GM21526 (cell line): ENCODE results near the gene NCOA3.
"Not testable (repeated sequence)": the region's sequence is repeated elsewhere in the genome, so short reads cannot be mapped to it uniquely, and the experiment has no call there.

Source experiments
- ATAC-seq: cut with Tn5 transposase; IDR thresholded peaks from one replicate; pipeline ENCODE4 v1.9.1; 2021; ENCODE audit warnings: moderate library complexity; ENCODE audit not compliant: unreplicated experiment, low FRiP score

Gene NCOA3

DNA sequence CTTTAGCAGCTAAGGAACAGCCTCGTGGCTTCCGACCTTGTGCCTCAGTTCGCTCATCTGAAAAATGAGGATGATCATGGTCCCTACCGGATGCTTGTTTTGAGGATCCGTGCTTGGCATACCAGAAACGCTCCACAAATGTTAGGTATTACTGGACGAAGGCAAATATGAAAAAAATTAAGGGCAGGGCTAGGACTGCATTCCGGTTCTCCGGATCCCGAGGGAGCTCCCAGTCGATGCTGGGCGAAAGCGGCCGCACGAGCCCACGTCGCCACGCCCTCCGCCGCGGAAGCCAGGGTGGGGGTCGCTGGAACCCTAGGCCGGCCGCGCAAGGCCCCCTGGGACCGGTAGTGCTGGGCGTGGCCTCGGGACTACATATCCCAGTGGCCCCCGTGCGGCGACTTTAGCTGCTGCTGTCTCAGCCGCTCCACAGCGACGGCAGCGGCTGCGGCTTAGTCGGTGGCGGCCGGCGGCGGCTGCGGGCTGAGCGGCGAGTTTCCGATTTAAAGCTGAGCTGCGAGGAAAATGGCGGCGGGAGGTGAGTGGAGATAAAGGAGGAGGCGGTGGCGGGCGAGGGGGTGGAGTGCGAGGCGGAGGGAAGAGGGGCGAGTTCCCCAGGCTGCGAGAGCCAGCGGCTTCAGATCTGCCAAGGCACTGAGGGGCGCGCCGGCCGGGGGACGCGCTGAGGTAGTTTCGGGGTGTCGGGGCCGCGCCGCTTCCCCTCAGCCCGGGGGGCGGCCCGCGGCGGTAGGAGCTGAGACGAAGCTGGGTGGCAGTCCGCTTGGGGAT lies at the start of gene NCOA3:
TSS of gene NCOA3 (plus strand) at position 406 of the 789 bp plus-strand sequence. CDS start 120,361 bp downstream, outside the sequence.
- ATAC-seq = peak; percentile 59

DNA sequence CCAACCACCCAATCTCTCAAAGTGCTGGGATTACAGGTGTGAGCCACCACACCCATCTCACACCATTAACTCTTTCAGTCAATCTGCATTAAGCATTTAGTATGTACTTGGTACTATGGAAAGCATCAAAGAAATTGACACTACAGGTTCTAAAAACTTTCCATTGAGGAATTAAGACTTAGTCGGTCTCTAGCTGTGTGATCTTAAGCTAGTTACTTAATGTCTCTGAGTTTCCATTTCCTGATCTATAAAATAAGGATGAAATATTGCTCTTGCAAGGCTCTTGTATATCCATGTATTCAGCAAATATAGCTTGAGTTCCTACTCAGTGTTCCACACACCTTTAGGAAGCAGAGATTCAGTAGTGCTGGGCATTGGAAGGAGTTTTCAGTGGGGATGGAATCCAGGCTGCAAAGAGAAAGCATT lies 48.9 kb upstream of the NCOA3 start:
- ATAC-seq = no peak

DNA sequence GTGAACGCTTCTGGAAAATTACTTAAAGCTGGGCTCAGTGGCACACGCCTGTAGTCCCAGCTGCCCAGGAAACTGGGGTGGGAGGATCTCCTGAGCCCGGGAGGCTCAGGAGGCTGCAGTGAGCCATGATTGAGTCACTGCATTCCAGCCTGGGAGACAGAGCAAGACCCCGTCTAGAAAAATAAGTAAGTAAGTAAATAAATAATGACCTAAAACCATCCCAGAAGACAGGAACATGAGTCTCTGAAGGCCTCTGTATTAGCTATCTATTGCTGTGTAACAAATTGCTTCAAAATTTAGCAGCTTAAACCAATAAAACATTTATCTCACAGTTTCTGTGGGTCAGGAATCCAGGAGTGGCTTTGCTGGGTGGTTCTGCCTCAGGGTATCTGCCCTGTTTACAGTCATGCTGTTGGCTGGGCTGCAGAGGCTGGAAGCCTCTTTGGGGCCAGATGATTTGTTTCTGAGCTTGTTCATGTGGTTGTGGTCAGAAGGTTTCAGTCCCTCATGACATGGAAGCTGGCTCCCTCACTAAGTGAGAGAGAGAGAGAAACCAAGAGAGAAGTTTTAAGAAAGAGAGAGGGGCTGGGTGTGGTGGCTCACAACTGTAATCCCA lies 48.4 kb upstream of the NCOA3 start:
- peak; percentile 69 for ATAC-seq

DNA sequence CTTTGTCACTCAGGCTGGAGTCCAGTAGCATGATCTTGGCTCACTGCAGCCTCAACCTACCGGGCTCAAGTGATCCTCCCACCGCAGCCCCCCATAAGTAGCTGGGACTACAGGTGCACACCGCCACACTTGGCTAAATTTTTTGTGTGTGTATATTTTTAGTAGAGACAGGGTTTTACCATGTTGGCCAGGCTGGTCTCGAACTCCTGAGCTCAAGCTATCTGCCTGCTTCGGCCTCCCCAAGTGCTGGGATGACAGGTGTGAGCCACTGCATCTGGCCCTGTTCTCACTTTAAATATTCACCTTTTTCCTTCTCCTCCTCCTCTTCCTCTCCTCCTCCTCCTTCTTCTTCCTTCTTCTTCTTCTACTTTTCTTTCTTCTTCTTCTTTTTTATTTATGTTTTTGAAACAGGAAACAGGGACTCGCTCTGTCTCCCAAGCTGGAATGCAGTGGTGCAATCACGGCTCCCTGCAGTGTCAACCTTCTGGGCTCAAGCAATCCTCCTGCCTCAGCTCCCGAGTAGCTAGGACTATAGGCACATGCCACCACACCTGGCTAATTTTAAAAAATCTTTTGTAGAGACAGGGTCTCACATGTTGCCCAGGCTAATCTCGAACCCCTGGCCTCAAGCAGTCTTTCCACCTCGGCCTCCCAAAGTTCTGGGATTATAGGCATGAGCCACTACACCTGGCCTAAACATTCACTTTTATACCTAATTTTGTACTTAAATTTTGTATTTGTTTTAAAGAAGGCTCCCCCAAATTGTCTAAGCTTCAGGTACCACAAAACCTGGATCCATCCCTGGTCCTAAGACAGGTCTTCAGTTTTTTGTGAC lies 47.2 kb upstream of the NCOA3 start:
- no peak for ATAC-seq

DNA sequence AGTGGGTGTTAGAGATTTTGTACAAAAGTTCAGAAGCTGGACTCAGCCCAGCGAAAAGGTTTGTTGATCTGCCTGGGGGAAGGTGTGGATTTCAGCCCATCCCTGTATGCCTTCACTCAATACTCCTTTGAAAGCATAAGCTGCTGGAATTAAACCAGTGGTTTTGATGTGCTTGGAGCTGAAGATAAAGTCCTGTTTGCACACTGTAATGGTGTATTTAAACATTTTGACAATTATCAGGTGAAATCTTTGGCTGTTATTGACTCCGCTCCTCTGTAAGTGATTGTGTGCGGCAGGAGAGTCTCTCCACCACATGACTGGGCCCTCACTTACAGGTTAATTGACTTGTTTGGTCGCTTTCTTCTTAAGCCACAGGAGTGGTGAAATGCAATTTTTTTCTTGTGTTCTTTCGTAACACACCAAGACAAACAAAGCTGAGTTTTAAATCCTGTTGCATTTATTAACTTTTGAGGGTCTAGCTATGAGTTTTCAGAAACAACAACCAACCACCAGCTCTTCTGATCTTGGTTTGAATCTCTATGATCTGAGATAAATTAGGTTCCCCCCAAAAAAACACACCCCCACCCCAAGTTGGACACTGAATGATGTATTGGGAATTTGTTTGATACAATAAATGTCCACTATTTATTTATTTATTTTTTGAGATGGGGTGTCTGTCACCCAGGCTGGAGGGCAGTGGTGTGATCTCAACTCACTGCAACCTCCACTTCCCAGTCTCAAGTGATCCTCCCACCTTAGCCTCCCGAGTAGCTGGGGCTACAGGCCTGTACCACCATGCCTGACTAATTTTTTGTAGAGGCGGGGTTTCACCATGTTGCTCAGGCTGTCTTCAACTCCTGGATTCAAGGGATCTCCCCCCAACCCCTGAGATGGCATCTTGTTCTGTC lies 46.3 kb upstream of the NCOA3 start:
- no peak for ATAC-seq

DNA sequence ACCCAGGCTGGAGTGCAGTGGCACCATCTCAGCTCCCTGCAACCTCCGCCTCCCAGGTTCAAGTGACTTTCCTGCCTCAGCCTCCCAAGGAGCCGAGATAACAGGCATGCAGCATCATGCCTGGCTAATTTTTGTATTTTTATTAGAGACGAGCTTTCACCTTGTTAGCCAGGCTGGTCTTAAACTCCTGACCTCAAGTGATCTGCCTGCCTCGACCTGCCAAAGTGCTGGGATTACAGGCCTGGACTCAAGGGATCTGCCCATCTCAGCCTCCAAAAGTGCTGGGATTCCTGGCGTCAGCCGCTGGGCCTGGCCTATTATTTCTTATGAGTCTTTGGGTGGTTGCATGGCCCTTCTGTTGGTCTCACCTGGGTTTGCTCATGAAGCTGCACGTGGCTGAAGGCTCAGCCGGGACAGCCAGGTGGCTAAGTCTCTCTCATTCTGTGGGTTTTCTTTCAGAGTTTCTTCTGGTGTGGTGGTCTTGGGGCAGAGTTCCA lies 45.6 kb upstream of the NCOA3 start:
- ATAC-seq = no peak

DNA sequence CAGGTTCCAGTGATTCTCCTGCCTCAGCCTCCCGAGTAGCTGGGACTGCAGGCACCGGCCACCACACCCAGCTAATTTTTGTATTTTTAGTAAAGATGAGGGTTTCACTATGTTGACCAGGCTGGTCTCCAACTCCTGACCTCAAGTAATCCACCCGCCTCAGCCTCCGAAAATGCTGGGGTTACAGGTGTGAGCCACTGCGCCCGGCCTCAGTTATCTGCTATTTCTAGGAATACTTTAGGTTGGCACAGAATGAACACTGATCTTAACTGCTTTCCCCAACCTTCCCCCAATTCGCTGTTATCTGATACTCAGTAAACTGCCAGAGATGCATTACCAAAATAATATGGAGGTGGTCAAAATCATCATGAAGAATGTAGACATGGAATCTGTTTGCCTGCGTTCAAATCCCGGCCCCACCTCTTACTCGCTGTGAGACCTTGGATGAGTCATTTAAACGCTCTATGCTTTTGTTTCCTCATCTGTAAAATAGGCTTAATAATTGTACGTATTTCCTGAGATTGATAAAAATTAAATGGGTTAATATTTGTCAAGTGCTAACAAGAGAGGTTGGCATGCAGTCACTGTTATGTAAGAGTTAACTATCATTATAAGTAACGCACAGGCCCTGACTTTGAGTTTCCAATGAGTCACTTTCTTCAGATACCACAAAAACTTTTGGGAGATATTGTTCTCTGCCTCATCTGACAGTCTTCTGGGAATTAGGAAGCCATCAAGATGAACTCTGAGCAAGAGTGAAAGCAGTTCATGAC lies 44.5 kb upstream of the NCOA3 start:
- ATAC-seq = no peak

DNA sequence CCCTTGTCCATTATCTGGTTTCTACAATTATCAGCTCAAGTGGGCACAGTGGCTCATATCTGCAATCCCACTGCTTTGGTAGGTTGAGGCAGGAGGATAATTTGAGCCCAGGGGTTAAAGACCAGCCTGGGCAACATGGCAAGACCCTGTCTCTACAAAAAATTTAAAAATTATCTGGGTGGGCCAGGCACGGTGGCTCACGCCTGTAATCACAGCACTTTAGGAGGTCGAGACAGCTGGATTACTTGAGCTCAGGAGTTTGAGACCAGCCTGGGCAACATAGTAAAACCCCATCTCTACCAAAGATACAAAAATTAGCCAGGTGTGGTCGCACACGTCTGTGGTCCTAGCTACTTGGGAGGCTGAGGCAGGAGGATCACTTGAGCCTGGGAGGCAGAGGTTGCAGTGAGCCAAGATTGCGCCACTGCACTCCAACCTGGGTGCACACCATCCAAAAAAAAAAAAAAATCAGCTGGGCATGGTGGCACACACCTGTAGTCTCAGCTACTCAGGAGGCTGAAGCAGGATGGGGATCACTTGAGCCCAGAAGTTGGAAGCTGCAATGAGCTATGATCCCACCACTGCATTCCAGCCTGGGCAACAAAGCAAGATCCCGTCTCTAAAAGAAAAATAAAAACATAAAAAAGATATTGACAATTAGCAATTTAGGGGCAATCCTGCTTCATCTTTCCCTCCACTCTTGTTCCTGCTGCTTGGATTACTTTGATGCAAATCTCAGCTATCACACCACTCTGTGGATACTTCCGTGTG lies 43.2 kb upstream of the NCOA3 start:
- not testable (repeated sequence) for ATAC-seq

DNA sequence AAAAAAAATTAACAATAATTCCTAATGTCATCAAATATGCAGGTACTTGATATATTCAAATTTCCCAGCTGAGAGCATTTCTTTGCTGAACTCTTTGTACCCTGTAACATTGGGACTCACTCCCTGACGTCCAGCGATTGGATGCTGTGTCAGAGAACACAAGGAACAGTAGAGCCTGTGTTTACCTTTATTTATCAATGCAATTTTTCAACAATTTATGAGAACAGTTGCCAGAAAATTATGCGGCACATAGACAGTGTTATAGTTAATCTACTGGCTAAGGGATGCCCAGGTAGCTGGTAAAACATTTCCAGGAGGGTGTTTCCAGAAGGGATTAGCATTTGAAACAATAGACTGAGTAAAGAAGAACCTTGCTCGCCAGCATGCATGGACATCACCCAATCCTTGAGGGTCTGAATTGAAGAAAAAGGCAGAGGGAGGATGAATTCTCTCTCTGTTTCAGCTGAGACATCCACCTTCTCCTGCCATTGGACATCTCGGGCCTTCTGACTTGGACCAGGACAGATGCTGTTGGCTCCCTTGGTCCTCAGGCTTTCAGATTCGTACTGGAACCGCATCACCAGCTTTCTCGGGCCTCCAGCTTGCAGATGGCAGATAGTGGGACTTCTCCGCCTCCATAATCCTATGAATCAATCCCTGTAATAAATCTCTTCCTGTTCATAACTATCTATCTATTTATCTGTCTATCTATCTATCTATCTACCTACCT lies 42.2 kb upstream of the NCOA3 start:
- no peak for ATAC-seq

DNA sequence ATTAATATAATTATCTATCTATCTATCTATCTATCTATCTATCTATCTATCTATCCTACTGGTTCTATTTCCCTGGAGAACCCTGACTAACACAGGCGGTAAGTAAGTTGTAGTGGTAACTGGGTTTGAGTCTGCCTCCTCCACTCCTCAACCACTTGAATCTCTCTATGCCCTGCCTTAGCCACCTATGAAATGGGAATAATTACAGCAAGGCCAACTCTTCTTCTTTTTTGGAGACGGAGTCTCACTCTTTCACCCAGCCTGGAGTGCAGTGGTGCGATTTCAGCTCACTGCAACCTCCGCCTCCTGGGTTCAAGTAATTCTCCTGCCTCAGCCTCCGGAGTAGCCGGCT lies 41.0 kb upstream of the NCOA3 start:
- ATAC-seq = not testable (repeated sequence)

DNA sequence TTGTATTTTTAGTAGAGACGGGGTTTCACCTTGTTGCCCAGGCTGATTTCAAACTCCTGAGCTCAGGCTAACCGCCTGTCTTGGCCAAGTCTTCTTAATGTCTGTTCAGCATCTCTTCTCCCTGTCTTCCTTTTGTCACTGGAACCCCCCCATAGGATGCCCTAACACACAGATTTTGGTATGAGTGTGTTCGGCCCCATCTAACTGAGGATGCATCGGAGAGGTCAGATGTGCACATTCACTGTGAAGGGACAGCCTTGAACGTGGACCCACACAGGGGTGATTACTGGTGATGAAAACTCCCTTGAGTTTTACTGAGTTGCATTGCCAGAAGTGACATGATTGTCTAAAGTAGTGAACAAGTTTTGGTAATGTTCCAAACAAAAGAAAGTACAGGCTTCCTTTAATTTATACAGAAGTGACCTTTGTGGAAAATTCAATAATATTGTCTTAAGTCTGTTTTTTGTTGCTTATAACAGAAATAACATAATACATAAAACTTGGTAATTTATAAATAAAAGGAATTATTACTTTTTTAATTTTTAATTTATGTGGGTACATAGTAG lies 40.5 kb upstream of the NCOA3 start:
- no peak for ATAC-seq

DNA sequence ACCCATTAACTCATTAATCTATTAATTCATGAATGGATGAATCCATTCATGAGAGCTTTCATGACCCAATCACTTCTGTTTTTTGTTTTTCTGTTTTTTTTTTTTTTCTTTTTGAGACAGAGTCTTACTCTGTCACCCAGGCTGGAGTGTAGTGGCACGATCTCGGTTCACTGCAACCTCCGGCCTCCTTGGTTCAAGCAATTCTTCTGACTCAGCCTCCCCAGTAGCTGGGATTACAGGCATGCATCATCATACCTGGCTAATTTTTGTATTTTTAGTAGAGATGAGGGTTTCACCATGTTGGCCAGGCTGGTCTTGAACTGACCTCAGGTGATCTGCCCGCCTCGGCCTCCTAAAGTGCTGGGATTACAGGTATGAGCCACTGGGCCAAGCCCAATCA lies 39.8 kb upstream of the NCOA3 start:
- not testable (repeated sequence) for ATAC-seq

DNA sequence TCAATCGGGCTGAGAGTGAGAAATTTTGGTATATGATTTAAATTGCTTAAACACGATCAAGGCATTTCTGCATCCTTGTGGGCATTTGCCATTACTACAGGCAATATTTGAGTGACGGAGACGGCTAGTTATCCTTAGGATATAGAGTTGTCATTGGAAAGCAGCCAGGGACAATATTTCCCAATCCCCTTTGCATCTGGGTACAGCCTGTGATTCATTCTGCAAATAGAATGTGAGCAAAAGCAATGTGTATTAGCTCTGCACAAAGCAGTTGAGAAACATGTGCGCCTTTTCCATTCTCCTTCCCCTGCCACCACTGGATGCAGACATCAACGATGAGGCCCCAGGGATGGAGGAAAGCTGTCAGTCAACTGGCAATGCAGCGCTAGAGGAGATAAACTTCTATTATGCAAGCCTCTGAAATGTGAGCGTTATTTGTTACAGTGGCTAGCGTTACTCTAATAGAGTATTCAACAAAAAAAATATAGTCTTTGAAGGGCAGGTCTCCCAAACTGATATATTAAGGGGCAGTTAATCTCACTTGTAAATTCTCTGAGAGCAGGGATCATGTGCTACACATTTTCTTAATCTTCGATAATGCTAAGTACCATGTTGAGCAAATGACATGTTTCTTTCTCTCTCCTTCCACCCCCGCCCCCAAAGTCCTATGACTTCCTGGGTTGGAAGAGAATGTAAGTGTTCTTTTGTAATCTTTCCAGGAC lies 37.1 kb upstream of the NCOA3 start:
- no peak for ATAC-seq

DNA sequence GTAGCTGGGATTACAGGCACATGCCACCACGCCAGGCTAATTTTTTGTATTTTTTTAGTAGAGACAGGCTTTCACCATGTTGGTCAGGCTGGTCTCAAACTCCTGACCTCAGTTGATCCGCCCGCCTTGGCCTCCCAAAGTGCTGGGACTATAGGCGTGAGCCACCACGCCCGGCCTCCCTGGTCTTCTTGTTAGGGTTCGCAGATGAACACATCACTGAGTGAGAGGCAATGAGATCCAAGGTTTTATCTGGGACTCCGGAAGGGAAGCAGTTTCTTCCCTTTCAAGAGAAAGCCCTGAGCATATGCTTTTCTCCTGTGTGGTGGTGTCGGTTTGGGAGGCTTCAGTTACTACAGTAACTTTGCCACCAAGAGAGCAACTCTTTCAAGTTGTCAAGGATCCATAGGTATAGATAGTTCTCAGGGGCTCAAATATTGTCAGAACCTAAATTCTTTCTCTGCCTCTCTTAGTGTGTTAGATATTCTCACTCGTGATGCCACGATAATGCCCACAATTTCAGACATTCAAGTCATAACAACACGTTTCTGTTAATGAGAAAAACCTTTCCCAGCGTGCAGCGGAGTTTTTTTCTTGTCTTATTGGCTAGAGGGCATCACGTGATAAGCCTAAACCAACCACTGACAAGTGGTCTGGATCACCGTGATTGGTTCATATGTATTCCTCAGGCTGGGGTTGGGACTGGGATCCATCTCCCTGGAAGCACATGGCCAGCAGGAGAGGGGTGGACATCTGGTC lies 36.2 kb upstream of the NCOA3 start:
- ATAC-seq = no peak

DNA sequence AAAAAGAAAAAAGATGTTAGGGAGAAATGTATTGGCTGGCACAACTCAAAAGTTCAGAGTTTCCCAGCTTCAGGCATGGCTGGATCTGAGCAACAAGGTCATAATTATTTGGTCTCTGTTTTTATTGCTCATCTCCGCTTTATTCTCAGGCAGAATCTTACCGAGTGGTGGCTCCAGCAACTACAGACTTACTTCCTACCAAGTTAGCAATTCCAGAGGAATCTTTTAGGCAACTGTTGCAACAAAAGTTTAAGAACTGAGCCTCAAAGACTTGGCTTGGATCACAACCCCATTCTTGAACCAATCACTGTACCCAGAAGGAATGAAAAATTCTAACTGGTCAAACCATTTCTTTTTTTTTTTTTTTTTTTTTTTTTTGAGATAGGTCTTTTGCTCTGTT lies 35.5 kb upstream of the NCOA3 start:
- no peak for ATAC-seq

DNA sequence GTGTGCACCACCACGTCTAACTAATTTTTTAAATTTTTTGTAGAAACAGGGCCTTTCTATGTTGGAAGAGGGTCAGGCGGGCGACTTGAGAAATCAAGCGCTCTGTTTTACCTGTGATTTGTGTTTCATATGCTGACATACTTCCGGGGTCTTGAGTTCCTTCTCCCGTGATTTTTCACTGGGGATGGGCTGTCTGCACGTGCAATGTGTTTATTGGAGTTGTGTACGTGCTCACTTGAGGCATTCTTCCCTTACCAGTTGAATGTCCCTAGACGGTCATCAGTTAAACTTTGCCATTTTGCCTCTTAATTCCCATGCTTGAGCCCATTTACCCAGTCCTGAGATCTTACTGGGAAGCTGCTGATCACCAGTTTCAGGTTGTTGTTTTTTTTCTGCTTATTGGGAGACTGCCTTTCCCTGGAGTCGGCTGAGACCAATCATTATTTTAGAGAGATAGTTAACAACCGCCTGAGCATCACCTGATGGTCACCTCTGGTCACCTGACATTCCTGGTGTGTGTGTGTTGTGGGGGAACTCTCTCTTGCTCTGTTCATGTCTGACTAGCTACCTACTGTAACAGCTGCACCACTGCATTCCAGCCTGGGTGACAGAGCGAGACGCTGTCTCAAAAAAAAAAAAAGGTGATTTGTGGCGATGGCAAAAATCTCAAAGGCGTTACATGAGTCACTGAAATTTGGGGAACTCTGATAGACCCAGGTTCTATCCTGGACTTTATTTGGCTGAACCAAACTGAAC lies 34.8 kb upstream of the NCOA3 start:
- ATAC-seq = no peak
